Measurements from ENCODE around the gene TACO1. TPM values are rescaled to one million over a fixed set of nuclear protein-coding genes. Genes with fewer than 3 reads are reported as not detected.
A peak's percentile ranks its signal among the peaks of the same experiment; 100 is the strongest.

Gene TACO1
- total and polyA plus RNA-seq, 9 of the 15 experiments (the other 6 are each of a cell fraction or from before 2014, with no cell fraction given): 10.3 to 41.6 (median 30.9) TPM

- no peak for TF ChIP-seq CREB3 (tag; conservative IDR thresholded peaks at IDR 0.05; ENCODE audit: low read depth)
- TF ChIP-seq HINFP (tag; conservative IDR thresholded peaks at IDR 0.05; ENCODE audit: low read depth): no peak
- no peak for TF ChIP-seq CBX8 (IDR thresholded peaks at IDR 0.05; ENCODE audit: borderline replicate concordance, extremely low read depth, low read depth, low read length, poor library complexity, severe bottlenecking)
- TF ChIP-seq HMGXB4 (CRISPR knock-in tag; IDR thresholded peaks at IDR 0.05): no peak
- TF ChIP-seq TRIM25 (IDR thresholded peaks at IDR 0.05; ENCODE audit: borderline replicate concordance): no peak
- no peak for TF ChIP-seq HMGN3 (IDR thresholded peaks at IDR 0.05; ENCODE audit: borderline replicate concordance, extremely low read depth, insufficient read length, low read depth, low read length)
- TF ChIP-seq ZNF551 (CRISPR knock-in tag; IDR thresholded peaks at IDR 0.05): no peak
- TF ChIP-seq ID3 (CRISPR knock-in tag; IDR thresholded peaks at IDR 0.05): no peak
- 0 out of 2 replicates have a peak, but pooled peaks have one; percentile 18 for TF ChIP-seq ID3 (tag; IDR thresholded peaks at IDR 0.05)
- no peak for TF ChIP-seq ZNF133 (CRISPR knock-in tag; IDR thresholded peaks at IDR 0.05)
These were observed 33.0 kb downstream of the TACO1 start (continued) for GRCh38 chr17:63633742-63634141.

All from K562 (cell line).